GM04503 (cell line): ENCODE results near the gene GIPC3.
"Not testable (repeated sequence)": the region's sequence is repeated elsewhere in the genome, so short reads cannot be mapped to it uniquely, and the experiment has no call there.

Experiments used
- DNase-seq: peaks from one replicate; pipeline ENCODE4 v3.0.0-alpha.2; 2012; ENCODE audit warnings: low read depth

The GIPC3 gene

DNA sequence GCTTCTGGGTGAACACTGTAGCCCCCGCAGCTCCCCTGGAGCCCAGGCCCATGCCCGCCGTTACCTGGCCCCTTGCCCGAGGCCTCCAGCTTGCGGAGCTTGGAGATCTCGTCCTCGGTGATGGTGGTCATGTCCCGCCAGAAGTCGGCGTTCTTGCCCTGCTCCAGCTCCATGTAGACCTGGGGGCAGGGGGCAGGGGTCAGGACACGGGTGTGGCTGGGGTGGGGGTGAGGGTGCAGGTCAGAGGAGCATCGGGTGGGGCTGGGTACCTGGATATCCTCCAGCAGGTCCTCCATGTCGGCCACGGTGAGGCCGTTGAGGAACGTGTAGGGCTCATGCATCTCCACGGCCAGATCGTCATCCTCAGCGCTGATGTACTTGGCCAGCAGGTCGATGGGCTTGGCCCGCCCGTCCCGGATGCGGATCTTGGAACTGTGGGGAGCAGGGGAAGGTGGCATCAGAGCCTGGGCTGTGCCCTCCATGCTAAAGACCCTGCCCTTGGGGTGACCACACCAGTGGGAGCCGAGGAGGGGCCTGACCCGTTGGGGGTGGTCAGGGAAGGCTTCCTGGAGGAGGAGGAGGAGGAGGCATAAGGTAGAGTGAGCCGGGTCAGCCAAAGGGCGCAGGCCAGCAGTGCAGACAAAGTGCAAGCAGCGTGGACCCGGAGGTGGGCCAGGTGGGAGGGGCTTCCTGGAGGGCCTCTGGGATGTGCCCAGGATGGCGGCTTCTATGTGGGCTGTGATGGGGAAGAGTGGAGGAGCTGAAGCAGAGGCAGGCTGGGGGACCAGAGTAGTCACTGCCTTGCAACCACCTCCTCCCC is 33.7 kb downstream of the GIPC3 start:
- DNase-seq = no peak

DNA sequence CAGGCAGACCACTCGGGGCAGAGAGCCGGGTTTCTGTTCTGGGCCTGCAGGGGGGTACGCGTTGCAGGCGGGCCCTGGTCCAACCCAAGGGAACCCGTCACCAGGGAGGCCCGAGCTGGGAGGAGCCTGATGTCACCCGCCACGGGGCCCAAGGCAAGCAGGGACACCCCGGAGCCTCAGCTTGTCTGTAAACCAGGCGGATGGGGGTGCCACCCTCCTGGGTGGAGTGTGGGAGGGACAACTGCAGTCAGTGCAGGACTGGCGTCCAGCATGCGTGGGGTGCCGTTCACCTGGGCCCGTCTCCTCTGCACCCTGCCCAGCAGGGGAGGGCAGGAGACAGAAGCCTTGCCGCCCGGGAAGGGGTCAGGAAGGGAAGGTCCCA is 34.3 kb downstream of the GIPC3 start:
- DNase-seq = no peak

DNA sequence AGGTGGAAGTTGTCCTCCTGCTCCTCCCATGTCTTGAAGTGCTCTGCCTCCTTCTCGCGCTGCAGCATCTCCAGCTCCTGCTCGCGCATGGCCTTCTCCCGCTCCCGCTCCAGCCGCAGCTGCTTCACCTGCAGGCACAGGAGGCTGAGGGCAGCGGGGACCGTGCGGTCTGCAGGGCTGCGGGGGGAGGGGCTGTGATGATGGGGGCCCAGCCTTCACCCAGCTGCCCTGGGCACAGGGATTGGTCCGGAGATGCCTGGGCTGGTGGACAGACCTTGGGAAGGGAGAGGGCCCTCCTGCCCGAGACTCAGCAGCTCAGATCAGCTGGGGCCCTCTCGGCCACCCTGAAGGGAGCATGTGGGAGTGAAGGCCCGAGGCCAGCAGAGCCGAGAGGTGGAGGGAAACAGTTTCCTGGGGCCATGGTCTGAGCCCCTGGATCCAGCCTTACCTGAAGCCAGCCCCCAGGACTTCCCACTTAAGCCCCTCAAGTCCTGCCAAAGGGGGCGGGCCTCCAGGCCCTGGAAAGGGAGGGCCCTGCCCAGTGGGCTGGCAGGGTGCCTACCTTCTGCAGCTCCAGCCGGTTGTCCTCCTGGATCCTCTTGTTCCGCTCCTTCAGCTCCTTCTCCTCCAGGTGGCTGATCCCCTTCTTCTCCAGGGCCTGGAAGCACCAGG is 35.0 kb downstream of the GIPC3 start:
- no peak for DNase-seq

DNA sequence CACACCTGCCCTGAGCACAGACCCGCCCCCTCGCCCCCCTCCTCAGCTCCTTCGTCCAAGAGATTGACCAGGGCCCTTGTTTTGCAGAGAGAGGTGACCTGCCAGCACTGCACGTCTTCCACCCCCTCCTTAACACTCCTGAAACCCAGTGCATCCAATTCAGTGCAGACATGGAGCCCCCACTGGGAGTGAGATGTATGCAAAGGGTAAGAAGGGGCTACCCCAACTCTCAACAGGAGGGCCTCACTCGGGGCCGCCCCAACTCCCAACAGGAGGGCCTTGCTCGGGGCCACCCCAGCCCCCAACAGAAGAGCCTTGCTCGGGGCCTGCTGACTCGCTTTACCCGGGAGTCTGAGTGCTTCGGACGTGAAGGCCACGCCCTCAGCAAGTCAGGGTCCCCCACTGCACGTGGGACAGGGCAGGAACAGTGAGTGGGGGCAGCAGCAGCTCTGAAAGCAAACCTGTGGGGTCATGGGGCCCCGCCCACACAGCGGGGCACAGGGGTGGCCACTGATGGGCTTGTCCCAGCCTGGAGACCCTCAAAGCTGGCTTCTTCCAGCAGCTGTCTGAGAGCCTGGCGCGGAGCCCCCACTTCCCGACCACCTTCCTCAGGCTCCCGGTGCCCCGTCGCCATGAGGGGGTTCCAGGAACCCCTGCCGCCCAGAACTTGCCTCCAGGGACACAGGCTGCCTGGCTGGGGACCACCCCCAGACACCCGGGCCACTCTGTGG is 35.7 kb downstream of the GIPC3 start:
- no peak for DNase-seq

DNA sequence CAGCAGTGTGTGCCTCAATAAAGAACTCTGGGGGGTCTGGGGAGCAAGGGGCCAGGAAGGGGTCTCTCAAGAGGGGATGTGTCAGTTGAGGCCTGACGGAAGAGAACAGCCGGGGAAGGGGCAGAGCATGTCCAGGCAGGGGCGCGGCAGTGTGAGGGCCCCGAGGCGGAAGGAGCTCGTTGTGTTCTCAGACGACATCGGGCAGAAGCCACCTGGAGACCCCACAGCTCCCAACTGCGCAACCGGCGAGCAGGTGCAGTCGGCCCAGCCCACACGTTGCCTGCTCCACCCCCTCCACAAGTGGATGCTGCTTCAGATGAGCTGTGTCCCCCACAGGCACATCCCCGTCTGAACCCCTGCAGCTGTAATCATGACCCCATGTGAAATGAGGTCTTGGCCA is 36.4 kb downstream of the GIPC3 start:
- no peak for DNase-seq

DNA sequence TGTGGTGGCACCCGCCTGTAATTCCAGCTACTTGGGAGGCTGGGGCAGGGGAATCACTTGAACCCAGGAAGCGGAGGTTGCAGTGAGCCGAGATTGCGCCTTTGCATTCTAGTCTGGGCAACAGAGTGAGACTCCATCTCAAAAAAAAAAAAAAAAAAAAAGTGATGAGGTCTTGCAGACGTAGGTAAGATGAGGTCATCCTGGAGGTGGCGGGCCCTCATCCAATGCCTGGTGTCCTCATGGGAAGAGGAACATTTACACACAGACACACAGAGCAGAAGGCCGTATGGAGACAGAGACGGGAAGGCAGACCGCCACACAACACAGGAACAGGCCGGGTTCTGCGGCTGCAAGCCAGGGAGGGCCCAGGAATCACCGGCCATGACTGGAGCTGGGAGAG is 36.9 kb downstream of the GIPC3 start:
- no peak for DNase-seq

DNA sequence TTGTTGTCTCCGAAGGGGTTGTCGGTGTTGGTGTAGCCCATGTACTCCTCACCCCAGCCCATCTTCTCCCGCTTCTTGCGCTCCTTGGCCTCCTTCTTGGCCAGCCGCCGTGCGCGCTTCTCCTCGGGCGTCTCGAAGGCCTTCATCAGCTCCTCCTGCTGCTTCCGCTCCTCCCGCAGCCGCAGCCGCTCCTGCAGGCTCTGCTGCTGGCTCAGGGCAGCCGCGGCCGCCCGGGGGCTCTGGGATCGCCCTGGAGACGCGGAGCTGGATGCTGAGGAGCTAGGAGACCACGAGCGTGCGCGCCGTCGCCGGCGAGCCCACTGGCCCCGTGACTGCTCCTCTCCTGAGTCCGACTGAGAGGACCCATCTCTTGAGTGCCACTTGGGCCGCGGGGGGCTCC is 38.4 kb downstream of the GIPC3 start:
- no peak for DNase-seq

DNA sequence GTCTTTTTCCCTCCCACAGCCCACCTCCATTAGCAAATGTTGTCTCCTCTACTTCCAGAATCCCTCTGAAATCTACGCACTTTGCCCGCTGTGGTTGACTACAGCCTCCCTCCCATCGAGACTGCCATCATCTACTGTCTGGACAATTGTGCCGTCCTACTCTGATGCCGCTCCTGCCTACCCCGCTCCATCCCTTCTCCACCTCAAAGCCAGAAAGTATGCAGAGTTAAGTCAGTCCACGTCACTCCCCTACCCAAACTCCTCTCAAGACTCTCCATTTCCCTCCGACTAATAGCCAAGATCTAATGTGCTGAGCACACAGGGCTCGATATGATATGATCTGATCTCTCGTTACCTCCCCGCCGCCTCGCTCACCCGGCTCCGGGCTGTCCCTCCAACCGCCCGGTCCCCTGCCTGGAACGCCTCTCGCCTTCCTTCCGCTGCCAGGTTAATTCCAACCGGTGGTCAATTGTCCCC is 40.8 kb downstream of the GIPC3 start:
- no peak for DNase-seq

DNA sequence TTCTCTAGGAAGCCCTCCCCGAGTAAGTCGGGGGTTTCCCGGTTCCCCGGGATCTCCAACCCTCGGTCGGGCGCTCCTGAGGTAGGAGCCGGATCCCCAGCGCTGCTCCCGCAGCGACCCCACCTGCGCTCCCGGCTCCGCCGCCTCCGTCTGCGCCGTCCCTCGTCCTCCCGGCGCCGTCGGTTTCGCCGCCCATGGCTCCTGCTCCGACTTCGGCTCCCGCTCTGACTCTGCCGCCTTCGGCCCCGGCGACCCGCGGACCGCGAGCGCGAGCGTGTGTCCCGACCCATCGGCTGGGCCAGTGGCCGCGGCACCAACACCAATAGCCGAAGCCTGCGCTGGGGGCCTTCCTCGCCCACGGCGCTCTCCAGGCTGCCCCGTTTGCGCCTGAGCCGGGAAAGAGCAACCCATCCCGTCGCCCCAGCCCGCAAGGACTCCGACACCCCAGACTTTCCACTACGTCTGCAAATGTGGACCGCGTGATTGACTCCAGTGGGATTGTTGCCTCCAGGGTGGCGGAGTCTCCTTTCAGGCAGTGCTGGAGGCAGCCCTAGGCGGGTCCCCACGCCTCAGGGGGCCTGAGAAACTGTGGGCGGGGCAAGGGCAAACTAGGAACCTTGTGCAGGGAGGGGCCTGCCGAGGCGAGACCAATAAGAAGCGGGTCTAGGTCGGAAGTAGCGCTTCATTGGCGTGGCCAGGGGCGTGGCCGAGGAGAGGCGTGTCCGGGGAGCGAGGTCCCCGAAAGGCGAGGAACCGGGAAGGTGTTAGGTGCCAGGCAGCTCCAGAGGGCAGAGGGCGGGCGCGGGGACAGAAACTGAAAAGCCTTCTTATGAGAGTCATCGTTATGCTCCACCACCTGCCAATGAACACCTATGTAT is 41.4 kb downstream of the GIPC3 start, which contains the start of gene CACTIN:
CACTIN (minus strand) TSS at position 318 of the 878 bp plus-strand sequence; CDS start at position 290, 28 bp downstream.
- DNase-seq = peak; percentile 85

DNA sequence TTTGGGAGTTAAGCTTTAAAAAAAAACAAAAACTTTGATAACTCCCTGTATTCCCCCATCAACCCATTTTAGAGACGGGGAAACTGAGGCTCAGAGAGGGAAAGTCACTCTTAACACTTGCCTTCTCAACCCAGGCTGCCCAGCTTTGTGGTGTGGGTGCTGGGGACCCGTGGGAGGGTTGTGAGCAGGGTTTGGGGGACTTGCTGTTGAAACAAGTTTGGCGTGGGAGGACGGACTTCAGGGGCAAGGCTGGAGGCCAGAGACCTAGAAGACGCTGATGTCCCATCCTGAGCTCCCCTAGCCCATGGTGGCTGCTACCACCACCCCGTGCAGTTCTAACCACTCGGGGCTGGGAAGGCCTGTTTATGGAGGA is 42.1 kb downstream of the GIPC3 start:
- no peak for DNase-seq

DNA sequence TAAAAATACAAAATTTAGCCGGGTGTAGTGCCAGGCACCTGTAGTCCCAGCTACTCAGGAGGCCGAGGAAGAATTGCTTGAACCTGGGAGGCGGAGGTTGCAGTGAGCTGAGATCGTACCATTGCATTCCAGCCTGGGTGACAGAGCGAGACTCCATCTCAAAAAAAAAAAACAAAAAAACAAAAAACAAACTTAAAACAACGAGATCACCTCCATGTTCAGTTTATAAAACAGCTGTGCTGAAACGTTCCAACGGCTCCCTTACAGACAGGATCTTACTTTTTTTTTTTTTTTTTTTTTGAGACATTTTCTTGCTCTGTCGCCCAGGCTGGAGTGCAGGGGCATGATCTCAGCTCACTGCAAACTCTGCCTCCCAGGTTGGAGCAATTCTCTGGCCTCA is 43.5 kb downstream of the GIPC3 start:
- DNase-seq = not testable (repeated sequence)

DNA sequence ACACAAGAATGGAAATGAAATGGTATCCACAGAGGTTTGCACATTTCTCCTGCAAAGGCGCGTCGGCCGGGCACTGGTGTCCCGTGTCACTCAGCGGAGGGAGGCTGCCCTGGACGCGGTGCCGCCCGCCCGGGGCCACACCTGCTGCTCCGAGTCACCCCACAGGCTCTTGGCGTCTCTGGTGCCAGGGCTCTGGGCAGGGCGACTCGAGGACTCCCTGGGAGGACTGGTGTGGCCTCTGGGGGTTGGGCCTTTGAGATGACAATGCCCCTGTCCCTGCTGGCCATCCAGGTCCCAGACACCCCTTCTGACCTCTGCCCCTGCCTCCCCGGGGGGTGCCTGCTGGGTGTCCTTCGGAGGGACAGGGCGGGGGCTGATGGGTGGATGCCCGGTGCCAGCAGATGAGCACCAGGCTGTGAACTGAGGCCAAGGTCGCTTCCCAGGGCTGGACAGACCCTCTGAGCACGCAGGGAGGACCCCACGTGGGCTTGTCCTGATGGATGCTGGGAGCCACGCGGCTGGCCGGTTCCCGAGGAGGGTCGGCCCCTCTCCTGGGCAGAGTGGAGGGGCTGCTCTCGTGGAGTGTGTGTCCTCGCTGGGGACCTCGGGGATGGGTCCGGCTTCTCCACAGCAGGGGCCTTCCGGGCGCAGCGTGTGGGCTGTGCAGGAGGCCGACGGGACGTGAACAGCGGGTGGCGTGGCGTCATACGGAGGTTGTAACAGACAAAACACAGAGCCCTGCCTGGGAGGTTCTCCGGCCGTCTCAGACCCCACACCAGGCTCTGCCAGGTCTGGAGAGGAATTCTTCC is 46.0 kb downstream of the GIPC3 start:
- no peak for DNase-seq

DNA sequence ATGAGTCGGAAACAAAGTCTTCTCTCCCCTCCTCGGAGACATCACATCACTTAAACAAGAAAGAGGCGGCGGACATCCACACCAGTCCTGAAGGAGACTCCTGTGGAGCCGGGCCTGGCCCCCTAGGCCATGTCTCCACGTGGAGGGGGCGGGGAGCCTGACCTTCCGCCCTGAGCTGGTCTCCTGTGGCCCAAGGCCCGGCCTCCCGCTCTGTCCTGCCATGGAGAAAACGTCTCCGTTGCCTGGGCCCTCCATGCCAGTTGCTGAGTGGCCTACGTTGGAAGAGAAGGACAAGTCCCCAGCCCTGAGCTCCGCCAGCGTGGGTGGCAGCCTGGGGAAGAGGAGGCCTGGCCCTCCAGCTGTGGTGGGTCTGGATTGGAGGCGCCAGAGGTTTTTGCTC is 46.8 kb downstream of the GIPC3 start:
- no peak for DNase-seq

DNA sequence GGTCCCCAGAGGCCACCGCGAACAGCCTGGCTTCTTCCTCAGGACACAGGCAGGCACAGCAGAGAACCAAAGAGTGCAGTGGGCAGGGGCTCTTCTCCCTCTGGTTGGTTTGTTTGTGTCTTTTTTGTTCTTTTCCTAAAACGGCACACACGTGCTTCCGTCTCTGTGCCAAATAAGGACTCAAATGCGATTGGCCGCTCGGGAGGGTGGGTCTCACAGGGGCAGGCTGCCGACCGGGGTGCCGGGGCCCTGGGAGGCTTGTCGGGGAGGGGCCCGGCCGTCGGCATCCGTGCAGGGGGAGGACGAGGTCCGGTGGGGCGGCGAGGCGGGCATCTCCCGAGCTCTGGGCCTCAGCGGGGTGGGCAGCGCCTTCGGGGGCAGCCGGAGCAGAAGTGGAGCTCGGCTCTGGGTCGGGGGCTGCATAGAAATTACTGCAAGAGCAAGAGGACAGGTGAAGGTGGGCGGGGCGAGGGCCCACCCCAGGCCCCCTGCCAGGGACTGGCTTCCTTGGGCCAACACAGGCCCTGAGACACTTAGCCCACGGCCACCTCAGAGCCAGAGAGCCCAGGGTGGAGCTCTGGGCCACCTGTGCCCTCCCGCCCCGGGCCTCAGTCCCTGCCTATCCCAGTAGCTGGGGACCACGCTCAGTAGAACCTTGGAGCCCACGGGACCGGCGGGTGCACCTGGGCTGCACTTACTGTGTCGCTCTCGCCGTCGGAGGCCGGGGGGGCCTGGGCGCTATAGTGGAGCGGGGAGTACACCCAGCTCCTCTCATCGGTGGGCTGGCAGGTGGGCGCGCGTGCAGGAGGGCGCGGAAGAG is 47.7 kb downstream of the GIPC3 start:
- DNase-seq = no peak

DNA sequence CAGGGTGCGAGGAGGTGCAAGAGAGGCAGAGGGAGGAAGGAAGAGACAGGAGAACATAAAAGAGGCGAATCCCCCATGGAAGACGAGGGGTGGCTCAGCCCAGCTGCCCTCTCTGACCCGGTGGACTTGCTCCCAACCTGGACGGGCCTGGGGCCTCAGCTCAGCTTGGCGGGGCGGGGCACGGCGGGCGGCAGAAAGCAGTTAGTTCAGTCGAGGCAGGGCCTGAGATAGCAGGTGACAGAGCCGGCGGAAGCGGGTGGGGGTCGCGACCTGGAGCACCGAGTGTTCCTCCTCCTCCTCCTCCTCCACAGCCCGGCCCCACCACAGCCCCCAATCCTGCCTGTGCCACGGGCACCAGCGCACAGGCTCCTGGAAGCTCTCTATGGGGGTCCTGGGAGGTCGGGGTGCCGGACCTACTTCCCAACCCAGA is 48.3 kb downstream of the GIPC3 start:
- DNase-seq = no peak

DNA sequence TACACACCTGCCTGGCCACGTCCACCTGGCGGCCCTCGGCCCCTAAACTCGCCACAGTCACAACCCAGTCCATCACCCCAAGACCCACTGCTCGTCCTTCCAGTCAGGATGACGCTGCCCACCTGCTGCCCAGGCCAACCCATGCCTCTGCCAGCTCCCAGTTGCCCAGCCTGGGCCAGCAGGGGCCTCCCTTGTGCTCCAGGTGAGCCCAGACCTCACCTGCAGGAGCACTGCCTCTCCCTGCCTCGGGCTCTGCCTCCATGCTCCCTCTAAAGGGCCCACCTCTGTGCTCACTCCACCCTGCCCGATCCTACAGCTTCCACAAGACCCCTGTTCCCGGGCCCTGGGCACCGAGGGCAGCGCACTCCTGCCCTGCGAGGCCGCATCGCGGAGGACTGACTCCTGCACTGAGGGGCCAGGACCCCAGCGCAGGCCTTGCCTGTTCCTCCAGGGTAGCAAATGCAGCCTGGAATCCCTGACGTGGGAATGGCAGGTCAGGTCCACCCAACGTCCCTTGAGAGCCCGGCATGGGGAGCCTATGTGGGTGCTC is 49.3 kb downstream of the GIPC3 start:
- DNase-seq = no peak

DNA sequence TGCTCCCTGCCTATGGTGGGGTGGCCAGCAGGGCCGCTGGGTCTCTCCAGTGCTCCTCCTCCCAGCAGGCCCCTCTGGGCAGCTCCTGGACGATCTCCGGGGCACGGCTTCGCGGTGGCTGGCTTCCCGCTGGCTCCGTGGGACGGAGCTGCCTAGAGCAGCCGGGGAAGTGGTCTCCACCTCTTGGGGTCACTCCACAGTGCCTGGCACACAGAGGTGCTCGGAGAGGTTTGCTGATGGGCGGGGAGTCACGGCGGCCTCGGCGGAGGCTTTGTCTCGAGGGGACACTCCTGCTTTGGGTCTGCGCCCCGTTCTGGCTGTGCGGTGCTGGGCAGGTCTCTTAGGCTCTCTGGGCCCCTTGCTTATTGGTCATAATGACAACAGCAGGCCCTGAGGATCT is 51.2 kb downstream of the GIPC3 start:
- DNase-seq = no peak

DNA sequence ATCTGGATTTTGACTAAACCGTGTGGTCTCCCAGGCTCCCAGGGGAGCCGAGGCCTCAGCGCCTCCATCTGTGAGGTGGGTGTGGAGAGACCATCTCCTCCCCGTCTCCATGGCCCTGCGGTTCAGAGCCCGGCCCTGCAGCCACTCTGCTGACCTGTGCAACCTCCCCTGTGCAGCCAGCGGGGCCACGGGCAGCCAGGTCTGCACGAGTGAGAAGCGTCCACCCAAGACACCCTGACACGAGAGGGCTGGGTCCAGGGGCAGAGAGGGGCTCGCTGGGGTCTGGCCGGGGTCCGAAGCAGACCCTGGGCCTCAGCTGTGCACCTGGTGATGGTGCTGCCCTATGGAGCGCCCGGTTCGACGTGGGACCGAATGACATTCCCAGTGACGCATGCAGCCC is 51.7 kb downstream of the GIPC3 start:
- no peak for DNase-seq

DNA sequence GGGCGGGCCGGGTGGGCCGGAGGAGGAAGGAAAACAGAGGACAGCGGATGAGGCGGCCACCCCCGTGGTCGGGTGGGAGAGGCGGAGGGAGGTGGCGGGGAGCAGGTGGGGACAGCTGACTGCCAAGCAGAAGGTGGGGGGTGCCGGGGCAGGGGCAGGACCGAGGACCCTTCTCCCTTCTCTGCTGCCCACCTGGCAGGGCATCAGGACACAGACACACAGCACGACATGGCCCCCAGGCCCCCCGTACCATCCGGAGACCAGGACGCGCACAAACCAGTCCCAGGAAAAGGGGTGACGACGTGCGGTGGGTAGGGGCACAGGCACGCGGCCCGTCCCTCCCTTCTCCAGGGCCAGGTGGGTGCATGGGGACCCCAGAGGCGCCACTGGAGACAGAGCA is 52.3 kb downstream of the GIPC3 start:
- DNase-seq = no peak
